GM23338 (cell line): Measurements from ENCODE around the gene PLPP6. TPM values are rescaled to one million over a fixed set of nuclear protein-coding genes. Genes with fewer than 3 reads are reported as not detected.

ENCODE experiments used
- polyA plus RNA-seq: library from polyadenylated mRNA; unstranded; fragments of >200 nt; fragmentation: Nextera tagmentation; extraction: Ambion mirVana; gene quantifications from 2 replicates; pipeline ENCODE4 v1.2.1, GENCODE V29; 2016
- total RNA-seq: library from RNA; depleted of rRNA; stranded (reverse); fragments of >200 nt; shearing (Covaris generic); gene quantifications from 2 replicates; pipeline ENCODE4 v1.2.3, GENCODE V29; 2014; rRNA removed

The PLPP6 gene
- total and polyA plus RNA-seq, 2 experiments from 2014 or later, result 6.3 to 13.2 TPM

Other genes starting within 250 kb of the PLPP6 start
- 8.2 and 8.8 TPM in 2 replicates for gene SLC1A1, start 171.8 kb upstream of the PLPP6 start, total RNA-seq
- gene SLC1A1, start 171.8 kb upstream of the PLPP6 start, polyA plus RNA-seq, result 3.2 and 3.7 TPM in 2 replicates
- 0.39 and 1.7 TPM in 2 replicates for gene SPATA6L, start 4.2 kb downstream of the PLPP6 start, total RNA-seq
- 1.9 and 2.2 TPM in 2 replicates for gene SPATA6L, start 4.2 kb downstream of the PLPP6 start, polyA plus RNA-seq
- 26.9 and 28.9 TPM in 2 replicates for gene CDC37L1, start 17.3 kb downstream of the PLPP6 start, total RNA-seq
- 24.0 and 29.6 TPM in 2 replicates for gene CDC37L1, start 17.3 kb downstream of the PLPP6 start, polyA plus RNA-seq
- 34.3 and 40.2 TPM in 2 replicates for gene AK3, start 78.9 kb downstream of the PLPP6 start, total RNA-seq
- gene AK3, start 78.9 kb downstream of the PLPP6 start, polyA plus RNA-seq, result 29.6 and 30.1 TPM in 2 replicates
- 41.2 and 44.1 TPM in 2 replicates for gene RCL1, start 130.7 kb downstream of the PLPP6 start, total RNA-seq
- gene RCL1, start 130.7 kb downstream of the PLPP6 start, polyA plus RNA-seq, result 19.3 and 20.7 TPM in 2 replicates